OCI-LY7 (cell line): Measurements from ENCODE around the gene SCN5A. TPM values are rescaled to one million over a fixed set of nuclear protein-coding genes. Genes with fewer than 3 reads are reported as not detected.

Source experiments
- BruUV-seq: library from RNA; stranded (reverse); fragments of 400-500 nt; replicated peaks from 2 replicates; lab custom pipeline; 2021; lab: Mats Ljungman, UMichigan
- CTCF ChIA-PET: fragments of 300-600 bp; sonication (Branson Sonifier 250); formaldehyde crosslinking; loops from one replicate; lab custom pipeline; 2022; ENCODE audit warnings: antibody characterized with exemption; ENCODE audit not compliant: unreplicated experiment; lab: Charles Lee
- POLR2A ChIA-PET: fragments of 300-600 bp; sonication (Branson Sonifier 250); formaldehyde crosslinking; loops from one replicate; lab custom pipeline; 2022; ENCODE audit warnings: antibody characterized with exemption; lab: Charles Lee
- DNase-seq: peaks from one replicate; pipeline ENCODE4 v3.0.0-alpha.2; 2015; ENCODE audit warnings: low spot score
- H2AFZ ChIP-seq: fragments of 200-600 bp; sonication (generic), shearing (Covaris generic); 2 replicates; pipeline ENCODE4 v1.6.1; 2014; ENCODE audit warnings: mild to moderate bottlenecking, antibody characterized with exemption, low read length, moderate library complexity
- H3K27ac ChIP-seq: fragments of 200-600 bp; sonication (generic); 2 replicates; pipeline ENCODE4 v1.5.1; 2014; ENCODE audit warnings: mixed run types, low read depth, mild to moderate bottlenecking, moderate library complexity, low read length, inconsistent platforms; ENCODE audit not compliant: poor library complexity, severe bottlenecking
- H3K36me3 ChIP-seq: fragments of 200-600 bp; sonication (generic); 2 replicates; pipeline ENCODE4 v1.6.1; 2014; ENCODE audit warnings: mild to moderate bottlenecking, antibody characterized with exemption, low read length, moderate library complexity, mixed read lengths; ENCODE audit not compliant: insufficient read depth
- H3K4me1 ChIP-seq: fragments of 200-600 bp; sonication (generic); 2 replicates; pipeline ENCODE4 v1.5.1; 2014; ENCODE audit warnings: mild to moderate bottlenecking, low read length; ENCODE audit not compliant: insufficient read depth, poor library complexity, severe bottlenecking
- H3K4me2 ChIP-seq: fragments of 200-600 bp; sonication (generic); 2 replicates; pipeline ENCODE4 v1.6.1; 2014; ENCODE audit warnings: mild to moderate bottlenecking, low read length
- H3K4me3 ChIP-seq: fragments of 200-600 bp; sonication (generic); 2 replicates; pipeline ENCODE4 v1.5.1; 2014; ENCODE audit warnings: mild to moderate bottlenecking, low read depth, low read length; ENCODE audit not compliant: poor library complexity, severe bottlenecking
- H3K79me2 ChIP-seq: fragments of 200-600 bp; sonication (generic); 2 replicates; pipeline ENCODE4 v1.6.1; 2016; ENCODE audit warnings: low read depth, mild to moderate bottlenecking, low read length, moderate library complexity, mixed read lengths; ENCODE audit not compliant: insufficient read depth
- H3K9me2 ChIP-seq: fragments of 200-600 bp; sonication (generic); 2 replicates; pipeline ENCODE4 v1.6.1; 2016; ENCODE audit warnings: mild to moderate bottlenecking, low read length, mixed read lengths; ENCODE audit not compliant: insufficient read depth
- H3K9me3 ChIP-seq: fragments of 200-600 bp; sonication (generic); 2 replicates; pipeline ENCODE4 v1.6.1; 2014; ENCODE audit warnings: mild to moderate bottlenecking, mixed run types, low read length, mixed read lengths
- H4K20me1 ChIP-seq: fragments of 200-600 bp; sonication (generic); 2 replicates; pipeline ENCODE4 v1.6.1; 2014; ENCODE audit warnings: mild to moderate bottlenecking, antibody characterized with exemption, low read length, moderate library complexity, mixed read lengths; ENCODE audit not compliant: insufficient read depth
- EZH2phosphoT487 ChIP-seq: fragments of 200-600 bp; sonication (generic); IDR thresholded peaks from 2 replicates; pipeline ENCODE4 v1.6.1; 2018; ENCODE audit warnings: low read depth, borderline replicate concordance, mild to moderate bottlenecking, mixed run types, antibody characterized with exemption, low read length, moderate library complexity, mixed read lengths
- intact Hi-C: fragments of 100-400 bp; cut with micrococcal nuclease; formaldehyde crosslinking; loops from one replicate; pipeline ENCODE4 v1.10.0; 2022; ENCODE audit not compliant: unreplicated experiment
- total RNA-seq, 2 experiments: library from RNA; depleted of rRNA in 1 of 2; stranded (reverse); fragments of >200 nt in 1 of 2; shearing (Covaris generic) in 1 of 2; gene quantifications; 2 replicates each; pipeline ENCODE4 v1.2.3, GENCODE V29; 2014 to 2022
- TF ChIP-seq, protein P1 (sequence below): fragments of 200-600 bp; sonication (generic); conservative IDR thresholded peaks from 2 replicates; pipeline ENCODE4 v1.5.1; 2014; ENCODE audit warnings: mild to moderate bottlenecking, antibody characterized with exemption, low read length, moderate library complexity, mixed read lengths

Gene SCN5A
- total RNA-seq, 2 experiments from 2014 or later, result not detected

DNA sequence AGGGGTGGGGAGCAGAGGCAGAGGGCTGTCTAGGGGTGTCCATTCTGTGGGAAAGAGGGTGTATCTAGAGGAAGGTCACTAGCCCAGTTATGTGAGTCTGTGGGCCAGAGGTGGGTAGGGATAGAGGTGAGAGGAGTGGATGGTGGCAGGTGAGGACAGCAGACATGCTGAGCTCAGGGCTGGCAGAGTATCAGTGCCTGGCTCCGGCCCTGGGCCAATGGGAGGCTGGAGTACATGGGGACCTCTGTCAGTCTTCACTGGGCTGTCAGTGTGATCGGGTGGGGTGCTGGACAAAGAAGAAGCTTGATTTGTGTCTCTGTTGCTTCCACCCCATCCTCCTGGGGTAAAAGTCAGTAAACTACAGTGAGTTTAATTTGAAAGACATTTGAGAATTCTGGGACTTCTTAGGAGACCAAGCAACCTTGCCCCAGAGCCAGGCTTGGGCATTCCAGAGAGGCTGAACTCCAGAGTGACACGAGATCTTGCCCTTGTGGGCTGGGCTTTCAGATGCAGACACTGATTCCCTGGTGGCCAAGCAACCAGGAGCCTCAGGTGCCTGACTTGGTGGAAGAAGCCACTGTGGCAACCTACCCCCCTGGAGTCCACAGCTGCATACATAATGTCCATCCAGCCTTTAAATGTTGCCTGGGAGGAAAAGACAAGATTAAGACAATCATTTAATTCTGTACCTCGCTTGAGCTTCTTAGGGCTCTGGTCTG is 92.7 kb downstream of the SCN5A start:
- no peaks in the 10 kb centered on the region for H3K79me2 ChIP-seq
- no peak overlapping the region for H3K4me3 ChIP-seq
- ChIA-PET POLR2A (no interaction called here), CTCF (no interaction called here)
- H3K4me1 ChIP-seq, result no peaks in the 10 kb centered on the region
- intact Hi-C loops, result no loop called here
- no peak overlapping the region for H3K4me2 ChIP-seq
- H3K27ac ChIP-seq, result no peak overlapping the region
- no peak for DNase-seq
- no peaks in the 10 kb centered on the region for H4K20me1 ChIP-seq
- TF ChIP-seq EZH2phosphoT487, result no peak
- TF ChIP-seq, protein P1, sequence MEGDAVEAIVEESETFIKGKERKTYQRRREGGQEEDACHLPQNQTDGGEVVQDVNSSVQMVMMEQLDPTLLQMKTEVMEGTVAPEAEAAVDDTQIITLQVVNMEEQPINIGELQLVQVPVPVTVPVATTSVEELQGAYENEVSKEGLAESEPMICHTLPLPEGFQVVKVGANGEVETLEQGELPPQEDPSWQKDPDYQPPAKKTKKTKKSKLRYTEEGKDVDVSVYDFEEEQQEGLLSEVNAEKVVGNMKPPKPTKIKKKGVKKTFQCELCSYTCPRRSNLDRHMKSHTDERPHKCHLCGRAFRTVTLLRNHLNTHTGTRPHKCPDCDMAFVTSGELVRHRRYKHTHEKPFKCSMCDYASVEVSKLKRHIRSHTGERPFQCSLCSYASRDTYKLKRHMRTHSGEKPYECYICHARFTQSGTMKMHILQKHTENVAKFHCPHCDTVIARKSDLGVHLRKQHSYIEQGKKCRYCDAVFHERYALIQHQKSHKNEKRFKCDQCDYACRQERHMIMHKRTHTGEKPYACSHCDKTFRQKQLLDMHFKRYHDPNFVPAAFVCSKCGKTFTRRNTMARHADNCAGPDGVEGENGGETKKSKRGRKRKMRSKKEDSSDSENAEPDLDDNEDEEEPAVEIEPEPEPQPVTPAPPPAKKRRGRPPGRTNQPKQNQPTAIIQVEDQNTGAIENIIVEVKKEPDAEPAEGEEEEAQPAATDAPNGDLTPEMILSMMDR, result no peak
- no TSS peak for BruUV-seq
- H2AFZ ChIP-seq, result no peak overlapping the region
- no peaks in the 10 kb centered on the region for H3K9me3 ChIP-seq
- no peaks in the 10 kb centered on the region for H3K9me2 ChIP-seq
- no peaks in the 10 kb centered on the region for H3K36me3 ChIP-seq

- POLR2A ChIA-PET, result no interaction called here
- no peak for DNase-seq
- no TSS peak for BruUV-seq
- CTCF ChIA-PET, result no interaction called here
- intact Hi-C loops, result no loop called here
- no peaks in the 10 kb centered on the region for H3K4me1 ChIP-seq
- H3K36me3 ChIP-seq, result no peaks in the 10 kb centered on the region
- no peaks in the 10 kb centered on the region for H3K9me3 ChIP-seq
- H3K4me3 ChIP-seq, result no peak overlapping the region
- no peaks in the 10 kb centered on the region for H4K20me1 ChIP-seq
- no peak overlapping the region for H2AFZ ChIP-seq
- TF ChIP-seq, protein P1, result no peak
- no peak for TF ChIP-seq EZH2phosphoT487
- H3K9me2 ChIP-seq, result no peaks in the 10 kb centered on the region
- H3K79me2 ChIP-seq, result no peaks in the 10 kb centered on the region
- no peak overlapping the region for H3K27ac ChIP-seq
- no peak overlapping the region for H3K4me2 ChIP-seq
Measured at GRCh38 chr3:38555926-38556325, 93.6 kb downstream of the SCN5A start.

- Histone ChIP-seq H3K27ac (no peak overlapping the region), H3K4me2 (no peak overlapping the region), H2AFZ (no peak overlapping the region), H3K9me2 (no peaks in the 10 kb centered on the region), H3K36me3 (no peaks in the 10 kb centered on the region), H4K20me1 (no peaks in the 10 kb centered on the region), H3K4me3 (no peak overlapping the region), H3K9me3 (no peaks in the 10 kb centered on the region), H3K79me2 (no peaks in the 10 kb centered on the region), H3K4me1 (no peaks in the 10 kb centered on the region)
- intact Hi-C loops, result no loop called here
- CTCF ChIA-PET, result no interaction called here
- BruUV-seq, result no TSS peak
- TF ChIP-seq EZH2phosphoT487, result no peak
- TF ChIP-seq, protein P1, result no peak
- POLR2A ChIA-PET, result no interaction called here
- no peak for DNase-seq
Measured at GRCh38 chr3:38555149-38555840, 94.2 kb downstream of the SCN5A start.
